CD4-positive, alpha-beta T cell treated with Interleukin-12 subunit alpha and Interleukin-12 subunit beta, for 1 hour (primary cell): Measurements from ENCODE around the gene TNNI3K.

Experiments used
- DNase-seq: peaks from one replicate; pipeline ENCODE4 v3.0.0-alpha.2; 2020

Gene TNNI3K

GRCh38 chr1:74396462-74396861 lies 161.3 kb downstream of the TNNI3K start:
- DNase-seq: no peak

- no peak for DNase-seq
Observed at GRCh38 chr1:74396933-74397332, 161.7 kb downstream of the TNNI3K start.

- no peak for DNase-seq
Observed at GRCh38 chr1:74399249-74399648, 164.1 kb downstream of the TNNI3K start.

GRCh38 chr1:74402873-74403272 lies 167.7 kb downstream of the TNNI3K start:
- no peak for DNase-seq

- DNase-seq: no peak
Observed at GRCh38 chr1:74403606-74404005, 168.4 kb downstream of the TNNI3K start.

- DNase-seq: no peak
Observed at GRCh38 chr1:74406759-74407158, 171.6 kb downstream of the TNNI3K start.

GRCh38 chr1:74407902-74408301 lies 172.7 kb downstream of the TNNI3K start:
- no peak for DNase-seq

- DNase-seq: no peak
Observed at GRCh38 chr1:74412244-74412643, 177.1 kb downstream of the TNNI3K start.

GRCh38 chr1:74415935-74416334 lies 180.7 kb downstream of the TNNI3K start:
- no peak for DNase-seq

- DNase-seq: no peak
Observed at GRCh38 chr1:74419611-74420010, 184.4 kb downstream of the TNNI3K start.

GRCh38 chr1:74420467-74420866 lies 185.3 kb downstream of the TNNI3K start:
- DNase-seq: no peak

- no peak for DNase-seq
Observed at GRCh38 chr1:74422421-74423292, 187.5 kb downstream of the TNNI3K start.

GRCh38 chr1:74423471-74423870 lies 188.3 kb downstream of the TNNI3K start:
- DNase-seq: no peak

- DNase-seq: no peak
Observed at GRCh38 chr1:74425676-74426075, 190.5 kb downstream of the TNNI3K start.

GRCh38 chr1:74426208-74426937 lies 191.2 kb downstream of the TNNI3K start:
- DNase-seq: no peak

GRCh38 chr1:74427681-74428080 lies 192.5 kb downstream of the TNNI3K start:
- no peak for DNase-seq

GRCh38 chr1:74429580-74429979 lies 194.4 kb downstream of the TNNI3K start:
- no peak for DNase-seq

GRCh38 chr1:74430342-74430934 lies 195.3 kb downstream of the TNNI3K start:
- no peak for DNase-seq

GRCh38 chr1:74431531-74431930 lies 196.3 kb downstream of the TNNI3K start:
- no peak for DNase-seq

- DNase-seq: no peak
Observed at GRCh38 chr1:74432325-74432724, 197.1 kb downstream of the TNNI3K start.

GRCh38 chr1:74434321-74434720 lies 199.1 kb downstream of the TNNI3K start:
- DNase-seq: no peak

GRCh38 chr1:74436078-74436477 lies 200.9 kb downstream of the TNNI3K start:
- DNase-seq: no peak

GRCh38 chr1:74437035-74437434 lies 201.8 kb downstream of the TNNI3K start:
- DNase-seq: no peak

- no peak for DNase-seq
Observed at GRCh38 chr1:74452035-74452434, 216.8 kb downstream of the TNNI3K start.
